HCT116 (cell line): ENCODE results near the gene CDH4. TPM values are rescaled to one million over a fixed set of nuclear protein-coding genes. Genes with fewer than 3 reads are reported as not detected.

ENCODE experiments used
- ATAC-seq: fragments of 200-7000 bp; cut with Tn5 transposase; 2 replicates; pipeline ENCODE4 v1.9.1; 2020; ENCODE audit warnings: mild to moderate bottlenecking, moderate library complexity
- BruUV-seq: library from RNA; stranded (reverse); fragments of 400-500 nt; replicated peaks from 2 replicates; lab custom pipeline; 2021; lab: Mats Ljungman, UMichigan
- CTCF ChIA-PET: fragments of 300-600 bp; sonication (Branson Sonifier 250); formaldehyde crosslinking; loops from one replicate; lab custom pipeline; 2021; ENCODE audit warnings: antibody characterized with exemption; lab: Charles Lee
- POLR2A ChIA-PET: fragments of 300-600, 350-600 bp; sonication (Branson Sonifier 250); formaldehyde crosslinking; loops from one replicate; lab custom pipeline; 2021; ENCODE audit warnings: antibody characterized with exemption; lab: Charles Lee
- RAD21 ChIA-PET, 2 experiments: fragments of 300-600 bp; sonication (Branson Sonifier 250); formaldehyde crosslinking; loops; one replicate each; lab custom pipeline; 2023; ENCODE audit warnings: low total read pairs in 2 of 2; ENCODE audit not compliant: uncharacterized antibody in 2 of 2, unreplicated experiment in 2 of 2, low non-redundant PET in 1 of 2; lab: Charles Lee
- DNase-seq: peaks from one replicate; pipeline ENCODE4 v3.0.0-alpha.2; 2010; ENCODE audit warnings: low read depth, low spot score
- H2AFZ ChIP-seq: fragments of 200-600 bp; shearing (Covaris generic), sonication (generic); 2 replicates; pipeline ENCODE4 v1.6.1; 2017; ENCODE audit warnings: low read depth, mixed run types, mixed read lengths, antibody characterized with exemption, low read length; ENCODE audit not compliant: poor library complexity, severe bottlenecking
- H3K27ac ChIP-seq: 2 replicates; pipeline ENCODE4 v1.5.1; 2012; ENCODE audit warnings: low read depth, low read length
- H3K27me3 ChIP-seq: fragments of 200-600 bp; sonication (generic); 2 replicates; pipeline ENCODE4 v1.6.1; 2016; ENCODE audit warnings: mixed run types, low read length, mixed read lengths; ENCODE audit not compliant: insufficient read depth
- H3K36me3 ChIP-seq, 2 experiments: fragments of 200-500 bp in 1 of 2; fragments of 200-600 bp in 1 of 2; sonication (Bioruptor generic) in 1 of 2; sonication (generic) in 1 of 2; 2 replicates each; pipeline versions ENCODE4 v1.5.1 to v1.6.1; 2014 to 2016; ENCODE audit warnings: low read length in 2 of 2, inconsistent platforms in 1 of 2, mixed read lengths in 1 of 2, mixed run types in 1 of 2; ENCODE audit not compliant: insufficient read depth in 2 of 2, control insufficient read depth in 1 of 2
- H3K4me1 ChIP-seq, 2 experiments: fragments of 200-600 bp in 1 of 2; sonication (generic) in 1 of 2; 2 replicates each; pipeline versions ENCODE4 v1.5.1 to v1.6.1; 2012 to 2017; ENCODE audit warnings: low read length in 2 of 2, inconsistent platforms in 1 of 2, mild to moderate bottlenecking in 1 of 2, mixed read lengths in 1 of 2, mixed run types in 1 of 2, moderate library complexity in 1 of 2; ENCODE audit not compliant: insufficient read depth in 2 of 2, control insufficient read depth in 1 of 2
- H3K4me2 ChIP-seq: fragments of 200-600 bp; sonication (generic); 2 replicates; pipeline ENCODE4 v1.6.1; 2017; ENCODE audit warnings: mixed run types, low read length, mixed read lengths
- H3K4me3 ChIP-seq, 2 experiments: fragments of 200-600 bp in 1 of 2; sonication (generic) in 1 of 2; replicated peaks in 1 of 2; 2 replicates each; pipeline ENCODE4 v1.5.1; 2011 to 2016; ENCODE audit warnings: low read length in 2 of 2, control low read depth in 1 of 2, low read depth in 1 of 2, mild to moderate bottlenecking in 1 of 2, mixed read lengths in 1 of 2, mixed run types in 1 of 2
- H3K79me2 ChIP-seq: fragments of 200-600 bp; sonication (generic); 2 replicates; pipeline ENCODE4 v1.6.1; 2017; ENCODE audit warnings: mild to moderate bottlenecking, mixed run types, low read length, moderate library complexity, mixed read lengths; ENCODE audit not compliant: insufficient read depth
- H3K9ac ChIP-seq: fragments of 200-600 bp; sonication (generic); 2 replicates; pipeline ENCODE4 v1.6.1; 2016; ENCODE audit warnings: low read length, mixed read lengths
- H3K9me2 ChIP-seq: fragments of 200-600 bp; sonication (generic), shearing (Covaris generic); 2 replicates; pipeline ENCODE4 v1.6.1; 2017; ENCODE audit warnings: mixed run types, mild to moderate bottlenecking, moderate library complexity; ENCODE audit not compliant: insufficient read depth
- H3K9me3 ChIP-seq, 2 experiments: fragments of 200-500 bp in 1 of 2; fragments of 200-600 bp in 1 of 2; sonication (Bioruptor generic) in 1 of 2; sonication (generic) in 1 of 2; 2 replicates each; pipeline ENCODE4 v1.6.1; 2014 to 2017; ENCODE audit warnings: low read length in 2 of 2, mixed read lengths in 2 of 2, inconsistent platforms in 1 of 2, low read depth in 1 of 2, mild to moderate bottlenecking in 1 of 2, mixed run types in 1 of 2, moderate library complexity in 1 of 2; ENCODE audit not compliant: control insufficient read depth in 1 of 2, insufficient read depth in 1 of 2
- H4K20me1 ChIP-seq: fragments of 200-600 bp; sonication (generic), shearing (Covaris generic); 2 replicates; pipeline ENCODE4 v1.6.1; 2017; ENCODE audit warnings: mixed run types, mild to moderate bottlenecking, moderate library complexity; ENCODE audit not compliant: insufficient read depth
- CBX3 ChIP-seq: IDR thresholded peaks from 2 replicates; pipeline ENCODE4 v1.6.1; 2012; ENCODE audit warnings: low read depth
- CEBPB ChIP-seq: IDR thresholded peaks from 2 replicates; pipeline ENCODE4 v1.6.1; 2012; ENCODE audit warnings: low read depth
- EGR1 ChIP-seq: IDR thresholded peaks from 2 replicates; pipeline ENCODE4 v1.6.1; 2012; ENCODE audit warnings: low read depth
- EZH2 ChIP-seq: fragments of 200-600 bp; sonication (generic); IDR thresholded peaks from 2 replicates; pipeline ENCODE4 v1.6.1; 2017; ENCODE audit warnings: antibody characterized with exemption, mixed run types
- EZH2phosphoT487 ChIP-seq: fragments of 200-600 bp; IDR thresholded peaks from 2 replicates; pipeline ENCODE4 v1.6.1; 2018; ENCODE audit warnings: antibody characterized with exemption, borderline replicate concordance
- FOSL1 ChIP-seq: IDR thresholded peaks from 2 replicates; pipeline ENCODE4 v1.6.1; 2012; ENCODE audit warnings: low read depth
- POLR2AphosphoS5 ChIP-seq: IDR thresholded peaks from 2 replicates; pipeline ENCODE4 v1.6.1; 2011; ENCODE audit warnings: mild to moderate bottlenecking, low read depth, low read length, moderate library complexity
- RAD21 ChIP-seq: IDR thresholded peaks from 2 replicates; pipeline ENCODE4 v1.6.1; 2012; ENCODE audit warnings: low read depth, mild to moderate bottlenecking
- SIN3A ChIP-seq: IDR thresholded peaks from 2 replicates; pipeline ENCODE4 v1.6.1; 2012; ENCODE audit warnings: low read depth
- SP1 ChIP-seq: IDR thresholded peaks from 2 replicates; pipeline ENCODE4 v1.6.1; 2012; ENCODE audit warnings: low read depth
- YY1 ChIP-seq: IDR thresholded peaks from 2 replicates; pipeline ENCODE4 v1.6.1; 2011; ENCODE audit warnings: low read length, low read depth, moderate library complexity, mild to moderate bottlenecking; ENCODE audit not compliant: insufficient replicate concordance; ENCODE audit errors: extremely low read depth
- ZNF274 ChIP-seq: fragments of 200-500 bp; sonication (Bioruptor generic); IDR thresholded peaks from 2 replicates; pipeline ENCODE4 v1.6.1; 2014; ENCODE audit warnings: mild to moderate bottlenecking, low read depth, low read length, inconsistent platforms
- intact Hi-C: fragments of 100-400 bp; cut with micrococcal nuclease; formaldehyde crosslinking; loops from 2 replicates; pipeline ENCODE4 v1.10.0; 2022
- total RNA-seq: library from RNA; stranded (reverse); gene quantifications from one replicate; pipeline ENCODE4 v1.2.1, GENCODE V29; 2021; ENCODE audit not compliant: unreplicated experiment
- TF ChIP-seq, protein P1 (sequence below): IDR thresholded peaks from 2 replicates; pipeline ENCODE4 v1.6.1; 2012
- TF ChIP-seq, protein P2 (sequence below): IDR thresholded peaks from 2 replicates; pipeline ENCODE4 v1.6.1; 2012

The CDH4 gene
- total RNA-seq, 1 experiment from 2014 or later = not detected

DNA sequence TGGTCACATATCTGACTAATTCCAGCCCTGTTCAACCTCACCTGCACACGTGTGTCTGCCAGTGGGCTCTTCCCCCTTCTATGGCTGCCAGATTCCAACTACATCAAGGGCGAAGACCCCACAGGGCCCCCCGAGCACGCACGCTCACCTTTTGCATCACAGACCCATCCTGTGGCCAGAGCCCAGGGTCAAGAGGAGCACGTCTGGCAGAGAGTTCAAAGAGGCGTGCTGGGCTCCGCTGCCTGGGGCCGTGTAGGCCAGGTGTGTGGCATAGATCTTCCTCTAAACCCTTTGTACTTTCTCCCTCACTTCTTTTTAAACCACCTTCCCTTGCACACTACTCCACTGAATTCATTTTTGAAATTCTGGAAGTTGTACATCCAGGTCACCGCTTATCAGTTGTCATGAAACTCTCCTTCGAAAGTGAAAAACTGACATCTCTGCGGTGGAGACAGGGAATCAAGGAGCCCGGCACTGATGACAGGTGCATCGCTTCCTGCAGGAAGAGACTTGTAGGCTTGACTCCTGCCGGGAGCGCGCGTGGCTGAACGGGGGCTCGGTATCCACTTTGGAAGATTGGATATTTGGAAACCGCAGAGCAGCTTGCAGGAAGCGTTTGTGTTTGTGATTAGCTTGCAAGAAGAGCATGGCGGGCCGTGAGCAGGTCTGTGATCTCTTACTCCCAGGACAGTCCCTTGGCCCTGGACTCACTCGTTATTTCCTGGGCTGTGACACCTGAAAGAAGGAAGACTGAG, 397.2 kb downstream of the CDH4 start:
- TF ChIP-seq ZNF274 (no peak), POLR2AphosphoS5 (no peak), CBX3 (no peak), RAD21 (no peak), YY1 (no peak), EZH2 (no peak), SIN3A (no peak), EGR1 (no peak), CEBPB (no peak), SP1 (no peak), EZH2phosphoT487 (no peak), FOSL1 (no peak)
- TF ChIP-seq, protein P1, sequence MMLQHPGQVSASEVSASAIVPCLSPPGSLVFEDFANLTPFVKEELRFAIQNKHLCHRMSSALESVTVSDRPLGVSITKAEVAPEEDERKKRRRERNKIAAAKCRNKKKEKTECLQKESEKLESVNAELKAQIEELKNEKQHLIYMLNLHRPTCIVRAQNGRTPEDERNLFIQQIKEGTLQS = no peak
- TF ChIP-seq, protein P2, sequence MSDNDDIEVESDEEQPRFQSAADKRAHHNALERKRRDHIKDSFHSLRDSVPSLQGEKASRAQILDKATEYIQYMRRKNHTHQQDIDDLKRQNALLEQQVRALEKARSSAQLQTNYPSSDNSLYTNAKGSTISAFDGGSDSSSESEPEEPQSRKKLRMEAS = no peak
- Histone ChIP-seq H3K36me3 (no peaks in the 10 kb centered on the region), H3K9me2 (no peaks in the 10 kb centered on the region), H3K4me3 (no peak overlapping the region), H3K4me1 (no peaks in the 10 kb centered on the region), H3K9me3 (no peaks in the 10 kb centered on the region), H3K27ac (no peak overlapping the region), H3K4me2 (no peak overlapping the region), H3K27me3 (peaks cover 26% of the 10 kb centered on the region), H3K79me2 (no peaks in the 10 kb centered on the region), H3K9ac (no peak overlapping the region), H4K20me1 (no peaks in the 10 kb centered on the region), H2AFZ (no peak overlapping the region)
- intact Hi-C loops = no loop called here
- ChIA-PET POLR2A (no interaction called here), RAD21 (no interaction called here), CTCF (no interaction called here)
- no TSS peak for BruUV-seq
- DNase-seq = no peak
- ATAC-seq = no peak
